Measurements from ENCODE around the gene NDUFAF7. TPM values are rescaled to one million over a fixed set of nuclear protein-coding genes. Genes with fewer than 3 reads are reported as not detected.
"Not testable (repeated sequence)": the region's sequence is repeated elsewhere in the genome, so short reads cannot be mapped to it uniquely, and the experiment has no call there.

NDUFAF7 gene
- total RNA-seq, 1 donor from 2014 or later, result 25.5 TPM

DNA sequence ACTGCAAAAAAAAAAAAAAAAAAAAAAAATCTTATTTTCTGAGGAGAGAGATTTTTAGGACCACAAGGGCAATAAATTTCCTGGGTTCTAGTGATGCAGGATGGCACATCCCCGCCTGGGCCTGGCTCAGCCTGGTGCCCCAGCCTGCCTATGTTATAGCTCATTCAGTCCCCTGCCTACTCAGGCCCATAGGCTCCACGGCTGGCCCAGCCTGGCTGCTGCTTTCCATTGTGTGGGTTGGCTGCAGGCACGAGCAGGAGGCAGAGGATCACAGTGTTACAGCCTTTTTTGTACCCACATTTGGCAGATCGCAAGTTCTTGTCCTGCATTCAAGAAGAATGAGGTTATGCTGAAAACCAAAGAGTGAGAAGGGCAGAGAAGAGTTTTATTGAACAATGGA is 40.2 kb upstream of the NDUFAF7 start:
- DNase-seq (ENCODE audit: extremely low spot score, unreplicated experiment), result no peak
- Mint-ChIP-seq H3K4me3 (no peak overlapping the region), H3K27ac (no peak overlapping the region), H3K9me3 (no peaks in the 10 kb centered on the region), H3K4me1 (ENCODE audit: unreplicated experiment) (peaks cover 5% of the 10 kb centered on the region), H3K36me3 (no peaks in the 10 kb centered on the region), H3K27me3 (peaks cover 3% of the 10 kb centered on the region)
- TF ChIP-seq CTCF (conservative IDR thresholded peaks at IDR 0.05), result no peak

DNA sequence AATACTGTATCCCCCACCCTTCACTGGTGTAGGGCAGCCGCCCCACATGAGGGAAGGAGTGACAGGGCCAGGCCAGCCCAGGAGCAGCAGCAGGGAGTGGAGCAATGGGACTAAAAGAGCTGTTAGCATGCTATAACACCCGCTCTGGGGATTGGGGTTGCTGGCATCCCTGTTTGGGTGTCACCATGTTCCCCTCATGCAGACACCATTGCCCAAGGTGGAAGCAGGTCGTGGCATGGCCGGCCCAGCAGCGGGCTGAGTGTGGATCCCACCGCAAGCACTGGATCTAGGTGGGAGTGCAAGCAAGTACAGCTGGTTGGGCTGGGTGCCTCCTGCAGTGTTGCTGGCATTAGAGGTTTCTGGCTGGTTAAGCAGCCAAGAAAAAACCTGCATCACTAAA is 39.7 kb upstream of the NDUFAF7 start:
- H3K9me3 Mint-ChIP-seq, result no peaks in the 10 kb centered on the region
- H3K4me1 Mint-ChIP-seq (ENCODE audit: unreplicated experiment), result peaks cover 5% of the 10 kb centered on the region
- peaks cover 3% of the 10 kb centered on the region for H3K27me3 Mint-ChIP-seq
- H3K4me3 Mint-ChIP-seq, result no peak overlapping the region
- DNase-seq (ENCODE audit: extremely low spot score, unreplicated experiment), result no peak
- no peak overlapping the region for H3K27ac Mint-ChIP-seq
- no peak for TF ChIP-seq CTCF (conservative IDR thresholded peaks at IDR 0.05)
- H3K36me3 Mint-ChIP-seq, result no peaks in the 10 kb centered on the region

GRCh38 chr2:37192551-37192950 is 38.9 kb upstream of the NDUFAF7 start:
- TF ChIP-seq CTCF (conservative IDR thresholded peaks at IDR 0.05), result no peak
- no peak overlapping the region for H3K4me3 Mint-ChIP-seq
- no peaks in the 10 kb centered on the region for H3K27me3 Mint-ChIP-seq
- no peak for DNase-seq (ENCODE audit: extremely low spot score, unreplicated experiment)
- no peak overlapping the region for H3K27ac Mint-ChIP-seq
- peaks cover 5% of the 10 kb centered on the region for H3K4me1 Mint-ChIP-seq (ENCODE audit: unreplicated experiment)
- no peaks in the 10 kb centered on the region for H3K9me3 Mint-ChIP-seq
- H3K36me3 Mint-ChIP-seq, result no peaks in the 10 kb centered on the region

DNA sequence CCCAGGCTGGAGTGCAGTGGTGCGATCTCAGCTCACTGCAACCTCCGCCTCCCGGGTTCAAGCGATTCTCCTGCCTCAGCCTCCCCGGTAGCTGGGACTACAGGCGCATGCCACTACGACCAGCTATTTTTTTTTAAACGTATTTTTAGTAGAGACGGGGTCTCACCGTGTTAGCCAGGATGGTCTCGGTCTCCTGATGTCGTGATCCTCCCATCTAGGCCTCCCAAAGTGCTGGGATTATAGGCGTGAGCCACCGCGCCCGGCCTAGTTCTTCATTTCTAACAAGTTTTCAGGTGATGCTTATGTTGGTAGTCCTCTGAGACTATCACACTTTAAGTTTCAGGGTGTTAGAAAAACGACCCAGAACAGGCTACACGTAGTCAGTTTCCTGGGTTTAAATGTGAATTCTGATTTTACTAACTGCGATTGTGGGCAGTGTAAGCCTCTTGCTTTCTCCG is 35.6 kb upstream of the NDUFAF7 start:
- H3K27ac Mint-ChIP-seq, result peak overlapping the region; percentile 72
- not testable (repeated sequence) for H3K4me1 Mint-ChIP-seq (ENCODE audit: unreplicated experiment); DNase-seq (ENCODE audit: extremely low spot score, unreplicated experiment); H3K4me3 Mint-ChIP-seq; H3K36me3 Mint-ChIP-seq; H3K9me3 Mint-ChIP-seq; H3K27me3 Mint-ChIP-seq

DNA sequence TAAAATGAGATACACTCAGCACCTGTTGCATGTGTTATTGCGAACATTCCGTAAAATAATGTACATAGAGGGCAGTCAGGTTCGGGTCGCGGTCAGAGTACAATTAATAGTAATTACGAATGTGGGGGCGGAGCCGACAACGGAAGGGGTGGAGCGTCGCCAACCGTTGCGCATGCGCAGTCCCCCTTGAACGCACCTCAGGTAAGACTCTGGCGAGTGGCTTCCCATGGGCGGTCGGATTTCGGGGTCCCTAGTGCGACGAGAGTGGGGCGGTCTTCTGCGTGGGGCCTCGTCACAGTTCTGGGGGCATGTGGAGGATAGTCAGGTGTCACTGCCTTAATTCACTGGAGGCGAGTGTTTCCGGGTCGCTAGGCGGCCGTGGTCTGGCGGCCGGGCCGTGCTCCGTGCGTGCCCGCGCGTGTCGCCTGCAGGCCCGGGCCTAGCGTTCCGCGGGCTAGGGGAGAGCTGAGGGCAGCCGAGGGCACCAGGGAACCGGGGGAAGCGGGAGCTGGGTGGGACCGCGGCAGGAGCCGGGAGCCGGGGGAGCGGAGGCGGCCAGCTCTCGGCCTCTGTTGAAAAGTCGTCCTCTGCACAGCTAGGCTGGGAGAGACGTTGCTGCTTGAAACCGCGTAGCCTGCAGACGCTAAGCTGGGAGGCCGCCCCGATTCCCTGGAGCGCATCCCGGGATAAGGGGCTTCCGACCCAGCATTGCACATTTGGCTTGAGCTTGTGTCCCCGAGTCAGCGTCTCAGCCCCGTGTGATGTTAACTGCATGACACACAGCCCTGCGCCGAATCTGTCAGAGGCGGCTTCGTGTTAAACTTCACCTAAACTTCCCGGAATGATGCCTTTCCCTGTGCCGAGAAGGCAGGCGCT is 34.9 kb upstream of the NDUFAF7 start, which contains the start of gene CEBPZOS:
Gene CEBPZOS (plus strand): TSS at position 177 of the 876 bp plus-strand sequence. CDS start 3,209 bp downstream, outside the sequence.
- no peaks in the 10 kb centered on the region for H3K9me3 Mint-ChIP-seq
- H3K4me3 Mint-ChIP-seq, result peak within 1 kb of the TSS; percentile 65
- H3K4me1 Mint-ChIP-seq (ENCODE audit: unreplicated experiment), result no peaks in the 10 kb centered on the region
- peak within 1 kb of the TSS; percentile 72 for H3K27ac Mint-ChIP-seq
- no peak for DNase-seq (ENCODE audit: extremely low spot score, unreplicated experiment)
- no peaks in the 10 kb centered on the region for H3K27me3 Mint-ChIP-seq
- no peaks in the 10 kb centered on the region for H3K36me3 Mint-ChIP-seq
- TF ChIP-seq CTCF (conservative IDR thresholded peaks at IDR 0.05), result no peak

DNA sequence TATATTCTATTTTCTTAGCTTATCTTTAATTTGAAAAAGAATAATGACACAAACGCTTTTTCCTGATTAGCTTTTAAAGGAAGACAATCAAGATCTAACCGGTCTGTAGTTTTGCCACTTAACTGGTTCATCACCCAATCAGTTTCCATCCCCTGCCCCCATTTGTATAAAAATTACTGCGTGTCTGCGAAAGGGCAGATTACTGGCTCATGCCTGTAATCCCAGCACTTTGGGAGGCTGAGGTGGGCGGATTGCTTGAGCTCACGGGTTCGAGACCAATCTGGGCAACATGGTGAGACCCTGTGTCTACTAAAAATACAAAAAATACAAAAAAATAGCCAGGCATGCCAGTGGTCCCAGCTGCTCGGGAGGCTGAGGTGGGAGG is 32.8 kb upstream of the NDUFAF7 start:
- Mint-ChIP-seq H3K36me3 (peaks cover 9% of the 10 kb centered on the region), H3K27ac (no peak overlapping the region), H3K4me3 (no peak overlapping the region), H3K9me3 (no peaks in the 10 kb centered on the region), H3K4me1 (ENCODE audit: unreplicated experiment) (no peaks in the 10 kb centered on the region), H3K27me3 (no peaks in the 10 kb centered on the region)
- DNase-seq (ENCODE audit: extremely low spot score, unreplicated experiment), result no peak
- TF ChIP-seq CTCF (conservative IDR thresholded peaks at IDR 0.05), result no peak
